Progenitor cell of endocrine pancreas (in vitro differentiated cells): ENCODE results near the gene CEP128. TPM values are rescaled to one million over a fixed set of nuclear protein-coding genes. Genes with fewer than 3 reads are reported as not detected.

Experiments used
- DNase-seq: peaks from one replicate; pipeline ENCODE4 v3.0.0; 2021; ENCODE audit warnings: low spot score; ENCODE audit not compliant: unreplicated experiment
- H3K27ac Mint-ChIP-seq: 2 replicates; pipeline ENCODE4 v1.8.0; 2021; ENCODE audit warnings: mild to moderate bottlenecking, moderate library complexity, mixed read lengths
- H3K27me3 Mint-ChIP-seq: 2 replicates; pipeline ENCODE4 v1.8.0; 2021; ENCODE audit warnings: mixed read lengths
- H3K36me3 Mint-ChIP-seq: 2 replicates; pipeline ENCODE4 v1.8.0; 2022; ENCODE audit warnings: mixed read lengths; ENCODE audit not compliant: insufficient read depth
- H3K4me1 Mint-ChIP-seq: 2 replicates; pipeline ENCODE4 v1.8.0; 2021; ENCODE audit warnings: low read depth, mixed read lengths
- H3K4me3 Mint-ChIP-seq: 2 replicates; pipeline ENCODE4 v1.8.0; 2021; ENCODE audit warnings: low read depth, mild to moderate bottlenecking, moderate library complexity, mixed read lengths
- H3K9me3 Mint-ChIP-seq: 2 replicates; pipeline ENCODE4 v1.8.0; 2021; ENCODE audit warnings: low read depth, mixed read lengths
- CTCF ChIP-seq: fragments of 200-600 bp; sonication (generic); IDR thresholded peaks from one replicate; pipeline ENCODE4 v1.5.0; 2021; ENCODE audit warnings: antibody characterized with exemption, mild to moderate bottlenecking; ENCODE audit not compliant: unreplicated experiment
- total RNA-seq: library from RNA; stranded (reverse); gene quantifications from 2 replicates; pipeline ENCODE4 v1.2.1, GENCODE V29; 2021

CEP128 gene
- total RNA-seq, 1 donor from 2014 or later = 15.9 TPM

- peaks cover 19% of the 10 kb centered on the region for H3K36me3 Mint-ChIP-seq
- H3K9me3 Mint-ChIP-seq = peaks cover 29% of the 10 kb centered on the region
- H3K4me3 Mint-ChIP-seq = no peak overlapping the region
- TF ChIP-seq CTCF = no peak
- H3K27ac Mint-ChIP-seq = no peak overlapping the region
- no peaks in the 10 kb centered on the region for H3K27me3 Mint-ChIP-seq
- no peak for DNase-seq
- H3K4me1 Mint-ChIP-seq = no peaks in the 10 kb centered on the region
Measured at GRCh38 chr14:80865565-80865964, 76.0 kb downstream of the CEP128 start.

- H3K36me3 Mint-ChIP-seq = peaks cover 6% of the 10 kb centered on the region
- H3K9me3 Mint-ChIP-seq = peaks cover 8% of the 10 kb centered on the region
- TF ChIP-seq CTCF = no peak
- H3K4me3 Mint-ChIP-seq = no peak overlapping the region
- no peak for DNase-seq
- H3K4me1 Mint-ChIP-seq = no peaks in the 10 kb centered on the region
- H3K27me3 Mint-ChIP-seq = no peaks in the 10 kb centered on the region
- no peak overlapping the region for H3K27ac Mint-ChIP-seq
Measured at GRCh38 chr14:80862983-80863382, 78.6 kb downstream of the CEP128 start.

- Mint-ChIP-seq H3K4me1 (no peaks in the 10 kb centered on the region), H3K4me3 (no peak overlapping the region), H3K36me3 (peaks cover 3% of the 10 kb centered on the region), H3K27ac (no peak overlapping the region), H3K9me3 (peaks cover 3% of the 10 kb centered on the region), H3K27me3 (no peaks in the 10 kb centered on the region)
- TF ChIP-seq CTCF = no peak
- no peak for DNase-seq
Measured at GRCh38 chr14:80862541-80862940, 79.0 kb downstream of the CEP128 start.

GRCh38 chr14:80850197-80850814 is 91.2 kb downstream of the CEP128 start:
- peaks cover 5% of the 10 kb centered on the region for H3K4me1 Mint-ChIP-seq
- H3K27me3 Mint-ChIP-seq = no peaks in the 10 kb centered on the region
- no peak for DNase-seq
- H3K9me3 Mint-ChIP-seq = no peaks in the 10 kb centered on the region
- H3K4me3 Mint-ChIP-seq = no peak overlapping the region
- no peak overlapping the region for H3K27ac Mint-ChIP-seq
- peak; percentile 83 for TF ChIP-seq CTCF
- no peaks in the 10 kb centered on the region for H3K36me3 Mint-ChIP-seq

- Mint-ChIP-seq H3K27ac (peak overlapping the region; percentile 8), H3K4me1 (peaks cover 10% of the 10 kb centered on the region), H3K9me3 (no peaks in the 10 kb centered on the region), H3K27me3 (no peaks in the 10 kb centered on the region), H3K4me3 (no peak overlapping the region), H3K36me3 (no peaks in the 10 kb centered on the region)
- DNase-seq = no peak
- no peak for TF ChIP-seq CTCF
Measured at GRCh38 chr14:80847070-80847469, 94.5 kb downstream of the CEP128 start.
